GM21515 (cell line): ENCODE results near the gene DNAJC6.
"Not testable (repeated sequence)": the region's sequence is repeated elsewhere in the genome, so short reads cannot be mapped to it uniquely, and the experiment has no call there.

Source experiments
- ATAC-seq: cut with Tn5 transposase; IDR thresholded peaks from one replicate; pipeline ENCODE4 v1.9.1; 2021; ENCODE audit not compliant: unreplicated experiment

Gene DNAJC6

GRCh38 chr1:65425006-65425405 is 115.7 kb downstream of the DNAJC6 start:
- no peak for ATAC-seq

DNA sequence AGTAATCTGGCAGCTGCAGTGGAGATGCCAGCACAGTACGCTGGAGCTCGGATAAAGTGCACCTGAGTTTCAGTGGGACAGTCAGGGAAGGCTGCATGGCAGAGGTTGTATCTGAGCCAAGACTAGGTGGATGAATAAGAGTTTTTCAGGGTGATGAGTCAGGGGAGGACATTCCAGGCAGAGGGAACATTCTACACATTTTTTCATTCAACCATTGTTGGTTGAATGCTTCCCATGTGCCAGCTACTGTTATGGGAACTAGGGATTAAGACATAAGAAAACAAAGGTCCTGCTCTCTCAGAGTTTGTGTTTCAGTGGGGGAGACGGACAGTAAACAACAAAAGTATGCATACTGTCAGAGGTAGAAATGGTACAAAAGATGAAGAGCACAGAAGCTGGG is 116.4 kb downstream of the DNAJC6 start:
- ATAC-seq: no peak

DNA sequence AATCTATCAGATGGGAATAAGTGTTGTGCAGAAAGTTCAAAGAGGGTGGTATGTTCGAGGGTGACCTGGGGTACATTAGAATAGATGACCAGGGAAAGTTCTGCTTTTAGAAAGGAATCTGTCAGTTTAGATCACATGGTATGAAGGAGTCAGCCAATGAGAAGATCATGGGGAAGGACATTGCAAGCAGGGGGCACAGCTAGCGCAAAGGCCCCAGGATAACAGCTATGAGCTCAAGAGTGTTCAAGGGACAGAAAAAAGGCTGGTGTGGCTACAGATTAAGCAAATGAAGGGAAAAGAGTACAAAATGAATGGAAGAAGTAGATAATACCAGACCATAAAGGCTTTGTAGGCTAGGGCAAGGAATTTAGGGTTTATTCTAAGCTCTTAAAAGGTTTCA is 119.7 kb downstream of the DNAJC6 start:
- ATAC-seq: no peak

DNA sequence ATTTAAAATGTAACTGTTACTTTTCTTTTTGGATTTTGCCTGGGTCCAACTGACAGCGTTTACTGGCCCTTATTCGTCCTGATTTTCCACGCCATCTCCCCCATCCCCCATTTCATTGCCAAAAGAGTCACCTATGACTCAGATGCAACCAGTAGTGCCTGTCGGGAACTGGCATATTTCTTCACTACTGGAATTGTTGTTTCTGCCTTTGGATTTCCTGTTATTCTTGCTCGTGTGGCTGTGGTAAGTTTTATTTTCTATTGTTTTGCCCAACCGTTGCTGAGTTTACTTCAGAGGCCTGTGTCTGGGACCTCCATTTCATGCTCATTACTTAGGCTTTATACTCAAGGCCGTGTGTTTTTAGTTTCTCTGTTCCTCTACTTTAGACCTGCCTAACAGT is 120.5 kb downstream of the DNAJC6 start:
- no peak for ATAC-seq

DNA sequence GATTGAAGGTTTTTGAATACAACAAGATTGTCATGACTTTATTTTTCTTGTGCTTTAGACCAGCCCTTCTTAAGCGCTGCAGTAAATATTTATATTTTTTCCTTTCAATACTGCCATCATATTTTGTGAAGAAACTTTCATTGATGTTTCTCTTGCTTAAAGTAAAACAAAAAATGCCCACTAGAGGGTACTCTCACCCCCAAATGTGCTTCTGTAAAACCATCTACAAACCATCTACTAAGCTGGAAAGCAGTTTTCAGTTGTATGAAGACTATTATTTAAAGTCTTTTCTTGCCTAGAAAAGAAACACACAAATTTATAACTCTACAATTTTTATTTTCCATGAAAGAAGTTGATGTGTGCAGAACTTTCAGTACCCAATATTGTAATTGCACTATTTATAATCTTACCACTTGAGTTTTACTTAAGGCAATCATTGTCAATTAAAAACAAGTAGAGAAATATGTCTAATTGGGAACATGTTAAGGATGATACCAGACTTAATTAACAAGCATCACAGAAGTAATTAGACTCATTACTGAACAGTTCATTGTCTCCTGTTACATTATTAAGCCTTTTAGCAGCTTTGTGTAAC is 121.9 kb downstream of the DNAJC6 start:
- ATAC-seq: no peak

DNA sequence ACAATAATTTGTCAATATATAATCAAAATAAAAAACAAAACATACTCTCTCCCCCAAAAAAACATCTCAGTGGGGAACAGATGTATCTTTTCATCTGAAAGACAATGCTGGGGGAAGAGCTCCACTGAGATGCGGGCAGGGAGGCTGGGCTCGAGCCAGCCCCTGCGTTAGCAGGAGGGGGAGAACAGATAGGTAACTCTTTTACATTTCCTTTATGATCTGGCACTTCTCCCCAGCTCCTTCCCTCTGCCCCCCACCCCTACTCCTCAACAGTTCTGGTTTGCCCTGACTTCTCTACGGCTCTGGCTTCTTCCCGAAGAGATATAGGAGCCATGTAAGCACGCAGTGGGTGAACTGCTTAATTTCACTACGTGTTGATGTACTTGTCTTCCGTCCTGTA is 123.6 kb downstream of the DNAJC6 start:
- ATAC-seq: no peak

DNA sequence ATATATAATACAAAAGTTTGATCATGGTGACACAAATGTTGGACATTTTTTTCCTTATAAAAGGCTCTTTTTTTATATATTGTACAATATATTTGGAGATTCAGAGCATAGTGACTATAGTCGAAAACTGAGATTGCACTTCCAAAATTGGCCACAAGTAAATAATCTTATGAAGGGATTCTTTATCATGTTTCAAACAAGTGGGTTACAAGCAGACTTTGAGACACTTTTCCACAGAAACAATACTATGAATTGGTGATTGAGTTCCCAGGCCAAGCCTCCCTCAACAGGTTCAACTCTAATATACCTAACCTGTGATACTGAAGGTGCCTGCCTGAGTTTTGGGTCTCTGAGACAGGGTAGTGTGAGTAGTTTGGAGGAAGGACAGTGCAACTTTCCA is 124.9 kb downstream of the DNAJC6 start:
- ATAC-seq: no peak

DNA sequence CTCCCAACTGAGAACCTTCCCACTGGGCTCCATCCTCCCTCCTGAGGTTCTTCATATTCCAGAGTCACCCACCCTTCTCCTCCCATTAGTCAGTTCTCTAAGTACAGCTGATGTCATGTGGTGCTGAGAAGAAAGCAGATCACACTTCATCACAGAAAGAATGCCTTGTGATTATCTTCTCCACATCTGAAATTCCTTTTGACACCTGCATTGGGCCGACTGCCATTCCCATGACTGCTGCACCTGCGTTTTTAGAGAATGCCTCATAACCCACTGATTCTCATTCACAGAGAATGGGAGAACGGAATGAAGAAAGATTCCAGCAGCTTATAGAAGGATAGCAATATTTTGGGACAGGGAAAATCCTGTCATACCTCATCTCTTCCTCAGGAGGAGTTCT is 125.4 kb downstream of the DNAJC6 start:
- no peak for ATAC-seq

DNA sequence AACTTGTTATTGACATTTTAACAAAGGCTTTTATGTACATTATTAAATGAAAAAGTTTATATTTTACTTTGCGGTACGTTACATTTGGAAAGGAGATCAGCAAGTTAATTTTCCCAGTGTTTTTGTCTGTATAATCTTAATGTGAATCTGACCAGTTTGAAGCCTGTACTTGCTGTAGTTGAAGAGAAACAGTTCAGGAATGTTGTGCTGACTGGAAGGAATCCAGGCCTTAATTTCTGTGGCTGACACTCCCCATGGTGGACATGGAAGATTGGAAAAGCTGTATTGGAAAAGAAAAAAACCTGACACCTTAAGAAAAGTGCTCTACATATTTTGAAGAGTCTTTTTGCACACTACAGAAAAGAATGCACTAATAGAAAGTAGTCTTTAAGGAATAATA is 126.6 kb downstream of the DNAJC6 start:
- no peak for ATAC-seq

DNA sequence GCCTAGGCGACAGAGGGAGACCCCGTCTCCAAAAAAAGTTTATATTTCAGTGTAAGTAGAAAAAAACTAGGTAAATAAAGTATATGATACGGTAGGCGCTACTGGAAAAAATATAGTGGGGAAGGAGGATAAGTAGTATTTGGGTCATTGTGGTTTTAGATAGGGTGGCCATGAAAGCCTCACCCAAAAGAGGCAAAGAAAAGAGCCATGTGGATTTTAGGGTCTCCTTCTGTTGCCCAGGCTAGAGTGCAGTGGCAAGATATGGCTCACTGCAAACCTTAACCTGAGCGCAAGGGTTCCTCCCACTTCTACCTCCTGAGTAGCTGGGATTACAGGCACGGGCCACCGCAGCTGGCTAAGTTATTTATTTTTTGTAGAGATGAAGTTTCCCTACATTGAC is 128.3 kb downstream of the DNAJC6 start:
- ATAC-seq: no peak

DNA sequence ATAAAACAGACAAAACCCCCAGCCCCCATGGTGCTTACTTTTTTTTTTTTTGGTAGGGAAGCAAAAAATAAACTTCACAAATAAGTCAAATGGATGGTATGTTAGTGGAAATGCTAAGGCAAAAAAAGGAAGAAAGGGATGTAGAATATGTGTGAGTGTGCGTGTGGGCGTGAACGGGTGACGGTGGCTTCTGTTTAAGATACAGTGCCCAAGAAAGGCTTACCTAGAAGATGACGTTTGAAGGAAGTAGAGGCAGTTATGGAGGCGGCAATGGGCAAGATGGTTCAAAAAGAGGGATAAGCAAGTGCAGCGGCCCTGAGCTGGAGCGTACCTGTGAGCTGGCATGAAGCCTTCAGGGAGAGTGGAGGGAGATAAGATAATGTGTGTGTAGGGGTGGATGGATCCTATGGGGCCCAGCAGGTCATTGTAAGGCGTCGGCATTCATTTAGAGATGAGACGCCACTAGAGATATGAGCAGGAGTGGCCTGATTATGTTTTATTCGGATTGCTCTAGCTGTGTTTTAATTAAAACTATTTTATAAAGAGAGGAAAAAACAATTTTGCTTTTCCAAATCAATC is 131.1 kb downstream of the DNAJC6 start:
- no peak for ATAC-seq

- ATAC-seq: no peak
Measured at GRCh38 chr1:65440915-65441314, 131.6 kb downstream of the DNAJC6 start.

DNA sequence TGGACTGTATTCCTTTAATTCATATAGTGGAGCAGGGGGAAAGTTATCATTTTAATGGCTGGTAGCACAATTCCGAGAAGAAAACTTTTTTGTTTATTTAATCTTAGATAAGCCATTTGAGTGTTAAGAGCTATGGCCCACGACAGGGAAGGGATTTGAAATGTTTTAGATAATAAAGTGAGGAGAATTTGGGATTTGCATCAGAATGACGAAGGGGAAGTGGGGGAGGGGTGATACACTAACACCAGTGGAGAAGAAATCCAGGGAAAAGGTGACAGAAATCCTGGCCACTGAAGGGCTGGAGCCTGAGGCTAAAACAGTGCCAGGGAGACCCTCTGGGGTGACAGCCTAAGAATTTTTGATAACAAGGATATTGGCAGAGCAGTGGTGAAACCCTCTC is 132.1 kb downstream of the DNAJC6 start:
- ATAC-seq: no peak

DNA sequence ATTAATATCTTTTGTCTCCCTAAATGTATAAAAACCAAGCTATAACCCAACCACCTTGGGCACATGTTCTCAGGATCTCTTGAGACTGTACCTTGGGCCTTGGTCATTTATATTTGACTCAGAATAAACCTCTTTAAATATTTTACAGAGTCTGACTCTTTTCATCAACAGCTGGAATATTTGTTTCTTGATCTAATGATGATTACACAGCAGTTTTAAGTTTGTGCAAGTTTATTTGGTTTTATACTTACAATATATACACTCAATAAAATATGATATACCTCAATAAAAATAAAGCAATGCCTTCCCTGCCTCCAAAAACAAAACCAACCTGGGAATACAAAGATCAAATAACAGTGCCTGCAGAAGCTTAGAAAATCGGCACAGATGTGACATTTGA is 133.1 kb downstream of the DNAJC6 start:
- no peak for ATAC-seq

- ATAC-seq: no peak
Measured at GRCh38 chr1:65443647-65444046, 134.3 kb downstream of the DNAJC6 start.

DNA sequence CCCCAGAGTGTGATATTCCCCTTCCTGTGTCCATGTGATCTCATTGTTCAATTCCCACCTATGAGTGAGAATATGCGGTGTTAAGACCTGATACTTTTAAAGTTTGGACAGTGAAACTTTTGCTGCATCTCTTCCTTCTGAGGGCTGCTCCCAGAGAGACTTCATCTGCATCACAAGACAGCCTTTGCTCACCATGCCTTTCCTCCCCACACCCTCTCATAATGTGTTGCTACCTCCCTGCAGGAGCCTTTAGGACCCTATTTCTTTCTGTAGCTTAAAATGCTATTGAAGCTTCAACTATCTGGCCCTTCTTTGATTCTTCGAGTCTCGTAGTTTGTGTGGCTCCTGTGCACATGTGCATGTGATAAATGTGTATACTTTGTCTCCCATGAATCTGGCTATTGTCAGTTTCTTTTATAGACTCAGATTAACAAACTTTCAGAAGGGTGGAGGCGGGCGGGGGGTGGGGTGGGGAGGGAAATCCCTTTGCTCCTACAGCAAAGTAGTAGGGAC is 134.8 kb downstream of the DNAJC6 start:
- ATAC-seq: no peak

DNA sequence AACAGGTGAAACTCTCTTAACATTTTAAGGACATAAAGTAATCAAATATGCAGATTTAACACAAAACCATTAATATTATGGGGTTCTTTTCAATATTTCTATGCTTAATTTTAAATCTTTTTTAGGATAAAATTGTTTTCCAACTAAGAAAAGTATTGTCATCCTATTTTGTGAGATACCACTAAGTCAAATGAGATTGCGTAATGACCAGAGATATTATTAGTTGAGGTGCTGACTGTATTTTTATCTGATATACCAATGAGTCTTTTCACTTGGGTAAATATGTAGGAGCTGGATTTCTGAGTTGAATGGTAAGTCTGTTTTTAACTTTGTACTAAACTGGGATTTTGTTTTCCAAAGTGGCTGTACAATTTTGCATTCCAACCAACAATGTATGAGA is 136.5 kb downstream of the DNAJC6 start:
- no peak for ATAC-seq

GRCh38 chr1:65449214-65449823 is 140.0 kb downstream of the DNAJC6 start:
- no peak for ATAC-seq

- not testable (repeated sequence) for ATAC-seq
Measured at GRCh38 chr1:65455678-65456077, 146.3 kb downstream of the DNAJC6 start.

DNA sequence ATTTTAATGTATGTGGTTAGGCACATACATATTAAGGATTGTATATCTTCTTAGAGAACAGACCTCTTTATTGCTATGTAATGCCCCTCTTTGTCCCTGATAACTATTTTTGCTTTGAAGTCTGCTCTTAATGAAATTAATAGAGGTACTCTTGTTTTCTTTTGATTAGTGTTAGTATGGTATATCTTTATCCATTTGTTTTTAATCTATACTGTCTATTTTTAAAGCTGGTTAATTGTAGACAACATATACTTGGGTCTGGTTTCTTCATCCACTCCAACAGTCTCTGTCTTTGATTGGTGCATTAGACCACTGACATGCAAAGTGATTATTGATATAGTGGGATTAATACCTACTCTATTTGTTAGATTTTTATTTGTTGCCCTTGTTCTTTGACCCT is 147.1 kb downstream of the DNAJC6 start:
- no peak for ATAC-seq

DNA sequence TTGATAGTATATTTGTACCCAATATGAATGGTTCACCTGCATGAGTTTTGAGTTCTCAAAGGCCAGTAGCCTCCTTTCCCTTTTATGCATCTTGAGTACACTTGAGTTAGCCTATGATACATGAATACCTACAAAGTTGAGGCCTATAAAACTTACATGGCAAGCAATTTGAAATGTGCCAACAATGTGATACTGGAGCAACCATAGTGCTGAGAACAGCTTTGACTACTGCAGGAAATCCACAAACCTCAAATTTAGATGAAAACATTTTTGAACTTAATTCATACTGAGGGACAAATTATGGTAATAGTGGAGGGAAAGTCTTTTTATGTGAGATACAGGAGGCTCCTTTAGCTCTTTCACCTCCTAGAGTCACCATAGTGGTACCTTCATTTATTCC is 148.5 kb downstream of the DNAJC6 start:
- no peak for ATAC-seq

DNA sequence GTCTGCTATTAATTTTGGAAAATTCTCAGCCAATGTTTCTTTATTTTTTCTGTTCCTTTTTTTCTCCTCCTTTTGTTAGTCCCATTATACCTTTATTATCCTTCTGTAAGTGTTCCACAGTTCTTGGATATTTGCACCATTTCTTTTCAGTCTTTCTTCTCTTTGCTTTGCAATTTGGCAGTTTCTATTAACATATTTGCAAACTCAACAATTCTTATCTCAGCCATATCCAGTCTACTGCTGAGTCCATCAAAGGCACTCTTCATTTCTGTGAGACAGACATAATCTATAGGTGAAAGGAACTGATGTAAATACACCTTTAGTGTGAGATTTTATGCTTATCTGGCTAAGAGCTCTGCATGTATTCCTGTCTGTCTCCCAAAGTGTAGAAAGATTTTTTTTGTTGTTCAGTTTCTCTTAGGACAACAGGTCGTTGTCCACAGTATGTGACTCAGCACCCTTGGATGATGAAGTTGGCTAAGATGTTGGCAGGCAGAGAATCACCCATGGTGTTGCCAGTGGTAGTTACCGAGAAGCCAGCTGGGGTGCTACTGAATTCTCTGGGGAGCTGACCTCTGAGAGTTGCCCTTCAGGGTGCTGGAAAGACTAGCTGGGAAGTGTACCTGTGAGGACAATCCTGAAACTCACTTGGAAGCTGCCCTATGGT is 149.5 kb downstream of the DNAJC6 start:
- ATAC-seq: no peak
